Fibroblast of the aortic adventitia (primary cell): Measurements from ENCODE around the gene THRAP3. TPM values are rescaled to one million over a fixed set of nuclear protein-coding genes. Genes with fewer than 3 reads are reported as not detected.
"Not testable (repeated sequence)": the region's sequence is repeated elsewhere in the genome, so short reads cannot be mapped to it uniquely, and the experiment has no call there.

Source experiments
- DNase-seq: peaks from one replicate; pipeline ENCODE4 v3.0.0-alpha.2; 2010; ENCODE audit warnings: low read depth
- H3K4me3 ChIP-seq: 2 replicates; pipeline ENCODE4 v1.5.1; 2011; ENCODE audit warnings: low read depth, mild to moderate bottlenecking, control low read depth, low read length, moderate library complexity
- CTCF ChIP-seq: IDR thresholded peaks from 2 replicates; pipeline ENCODE4 v1.5.1; 2011; ENCODE audit warnings: mild to moderate bottlenecking, low read length, control low read depth, inconsistent platforms; ENCODE audit not compliant: insufficient read depth
- total RNA-seq: library from RNA; depleted of rRNA; stranded (reverse); fragments of >200 nt; gene quantifications from 2 replicates; pipeline ENCODE4 v1.2.3, GENCODE V29; 2012; ENCODE audit warnings: low replicate concordance

The THRAP3 gene
- total RNA-seq, 1 donor = 130 TPM

GRCh38 chr1:36178471-36179219 lies 45.6 kb upstream of the THRAP3 start:
- H3K4me3 ChIP-seq = no peak overlapping the region
- no peak for DNase-seq
- TF ChIP-seq CTCF = no peak

GRCh38 chr1:36179220-36179600 lies 45.0 kb upstream of the THRAP3 start:
- no peak for DNase-seq
- no peak for TF ChIP-seq CTCF
- no peak overlapping the region for H3K4me3 ChIP-seq

GRCh38 chr1:36182734-36183133 lies 41.5 kb upstream of the THRAP3 start:
- no peak for TF ChIP-seq CTCF
- no peak overlapping the region for H3K4me3 ChIP-seq
- DNase-seq = no peak

GRCh38 chr1:36183309-36183856 lies 40.9 kb upstream of the THRAP3 start:
- peak; percentile 70 for DNase-seq
- no peak for TF ChIP-seq CTCF
- H3K4me3 ChIP-seq = no peak overlapping the region

- peak; percentile 93 for TF ChIP-seq CTCF
- peak; percentile 94 for DNase-seq
- H3K4me3 ChIP-seq = no peak overlapping the region
Measured at GRCh38 chr1:36187800-36188593, 36.2 kb upstream of the THRAP3 start.

GRCh38 chr1:36196805-36197204 lies 27.4 kb upstream of the THRAP3 start:
- DNase-seq, H3K4me3 ChIP-seq: not testable (repeated sequence)

GRCh38 chr1:36198641-36199040 lies 25.6 kb upstream of the THRAP3 start:
- H3K4me3 ChIP-seq = no peak overlapping the region
- no peak for TF ChIP-seq CTCF
- no peak for DNase-seq
